Measurements from ENCODE around the gene SPRN. TPM values are rescaled to one million over a fixed set of nuclear protein-coding genes. Genes with fewer than 3 reads are reported as not detected.
"Not testable (repeated sequence)": the region's sequence is repeated elsewhere in the genome, so short reads cannot be mapped to it uniquely, and the experiment has no call there.

Gene SPRN
- total RNA-seq, 4 donors from 2014 or later, result not detected

GRCh38 chr10:133379152-133379800 is 45.1 kb downstream of the SPRN start, which contains the start of gene PAOX:
TSS of gene PAOX (plus strand) at chr10:133379262. CDS start at chr10:133379317, 55 bp downstream.
- peaks cover 15 to 36% (median 27%) of the 10 kb centered on the region in 3 donors for H3K4me1 ChIP-seq
- H3K27me3 ChIP-seq, result no peaks in the 10 kb centered on the region
- H3K27ac ChIP-seq, result peak within 1 kb of the TSS; percentile 87 to 94 (median 94)
- peak within 1 kb of the TSS; percentile 67 to 98 (median 82) for H3K4me3 ChIP-seq
- peaks cover 0 to 33% (median 0%) of the 10 kb centered on the region in 3 donors for H3K36me3 ChIP-seq
- no peak for DNase-seq
- 10 to 37% methylated on average over 2 of the region's 78 CpGs for WGBS, 2 donors
- intact Hi-C loops (cut with DNase I), result no loop called here
- TF ChIP-seq, protein P1, sequence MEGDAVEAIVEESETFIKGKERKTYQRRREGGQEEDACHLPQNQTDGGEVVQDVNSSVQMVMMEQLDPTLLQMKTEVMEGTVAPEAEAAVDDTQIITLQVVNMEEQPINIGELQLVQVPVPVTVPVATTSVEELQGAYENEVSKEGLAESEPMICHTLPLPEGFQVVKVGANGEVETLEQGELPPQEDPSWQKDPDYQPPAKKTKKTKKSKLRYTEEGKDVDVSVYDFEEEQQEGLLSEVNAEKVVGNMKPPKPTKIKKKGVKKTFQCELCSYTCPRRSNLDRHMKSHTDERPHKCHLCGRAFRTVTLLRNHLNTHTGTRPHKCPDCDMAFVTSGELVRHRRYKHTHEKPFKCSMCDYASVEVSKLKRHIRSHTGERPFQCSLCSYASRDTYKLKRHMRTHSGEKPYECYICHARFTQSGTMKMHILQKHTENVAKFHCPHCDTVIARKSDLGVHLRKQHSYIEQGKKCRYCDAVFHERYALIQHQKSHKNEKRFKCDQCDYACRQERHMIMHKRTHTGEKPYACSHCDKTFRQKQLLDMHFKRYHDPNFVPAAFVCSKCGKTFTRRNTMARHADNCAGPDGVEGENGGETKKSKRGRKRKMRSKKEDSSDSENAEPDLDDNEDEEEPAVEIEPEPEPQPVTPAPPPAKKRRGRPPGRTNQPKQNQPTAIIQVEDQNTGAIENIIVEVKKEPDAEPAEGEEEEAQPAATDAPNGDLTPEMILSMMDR (IDR thresholded peaks at IDR 0.05), result no peak
- peak in 1 of 4 donors; percentile 46 for TF ChIP-seq POLR2A (IDR thresholded peaks at IDR 0.05)
- H3K9me3 ChIP-seq, result no peaks in the 10 kb centered on the region

- H3K27me3 ChIP-seq, result no peaks in the 10 kb centered on the region
- no peaks in the 10 kb centered on the region for H3K9me3 ChIP-seq
- peaks cover 18 to 44% (median 31%) of the 10 kb centered on the region in 3 donors for H3K4me1 ChIP-seq
- peak in 1 of 4 donors; percentile 17 for TF ChIP-seq POLR2A (IDR thresholded peaks at IDR 0.05)
- TF ChIP-seq, protein P1 (IDR thresholded peaks at IDR 0.05), result no peak
- 0% methylated on average over 3 of the region's 90 CpGs for WGBS, 2 donors
- H3K4me3 ChIP-seq, result peak overlapping the region; percentile 67 to 98 (median 82)
- intact Hi-C loops (cut with DNase I), result no loop called here
- no peak for DNase-seq
- H3K36me3 ChIP-seq, result peaks cover 0 to 25% (median 0%) of the 10 kb centered on the region in 3 donors
- H3K27ac ChIP-seq, result peak overlapping the region; percentile 87 to 94 (median 94)
These were observed 46.0 kb downstream of the SPRN start for GRCh38 chr10:133378251-133379096.

DNA sequence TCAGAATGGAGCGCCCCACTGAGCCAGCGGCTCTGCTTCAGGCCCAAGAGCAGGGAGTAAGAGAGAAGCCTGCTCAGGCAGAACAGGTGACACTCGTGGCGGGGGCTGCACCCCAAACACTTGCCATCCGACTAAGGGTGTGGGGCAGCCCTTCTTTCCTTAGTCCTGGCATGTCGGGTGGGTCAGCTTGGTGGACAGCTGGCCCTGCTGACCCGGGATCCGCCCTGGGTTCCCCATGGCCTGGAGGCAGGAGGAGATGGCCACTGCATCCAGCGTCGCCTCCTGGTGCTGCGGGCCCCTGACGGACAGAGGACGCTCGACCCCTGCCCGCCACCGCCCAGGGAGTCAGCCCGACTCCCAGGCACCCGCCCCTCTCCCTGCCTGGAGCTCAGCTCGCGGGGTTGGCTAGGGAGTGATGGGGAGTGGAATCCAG is 46.6 kb downstream of the SPRN start:
- 71% methylated on average over 6 of the region's 20 CpGs; no CpG with 5 or more reads in 1 of the 2 donors for WGBS, 2 donors
- DNase-seq, result no peak
- Histone ChIP-seq H3K27ac (peak overlapping the region; percentile 87 to 94 (median 94)), H3K27me3 (no peaks in the 10 kb centered on the region), H3K9me3 (no peaks in the 10 kb centered on the region), H3K4me3 (peak overlapping the region; percentile 67 to 98 (median 82)), H3K4me1 (peaks cover 18 to 44% (median 31%) of the 10 kb centered on the region in 3 donors), H3K36me3 (peaks cover 0 to 19% (median 0%) of the 10 kb centered on the region in 3 donors)
- no peak for TF ChIP-seq POLR2A (IDR thresholded peaks at IDR 0.05)
- TF ChIP-seq, protein P1 (IDR thresholded peaks at IDR 0.05), result no peak
- intact Hi-C loops (cut with DNase I), result no loop called here

GRCh38 chr10:133377025-133377817 is 47.2 kb downstream of the SPRN start:
- H3K4me3 ChIP-seq, result no peak overlapping the region
- no peak for TF ChIP-seq POLR2A (IDR thresholded peaks at IDR 0.05)
- TF ChIP-seq, protein P1 (IDR thresholded peaks at IDR 0.05), result no peak

DNA sequence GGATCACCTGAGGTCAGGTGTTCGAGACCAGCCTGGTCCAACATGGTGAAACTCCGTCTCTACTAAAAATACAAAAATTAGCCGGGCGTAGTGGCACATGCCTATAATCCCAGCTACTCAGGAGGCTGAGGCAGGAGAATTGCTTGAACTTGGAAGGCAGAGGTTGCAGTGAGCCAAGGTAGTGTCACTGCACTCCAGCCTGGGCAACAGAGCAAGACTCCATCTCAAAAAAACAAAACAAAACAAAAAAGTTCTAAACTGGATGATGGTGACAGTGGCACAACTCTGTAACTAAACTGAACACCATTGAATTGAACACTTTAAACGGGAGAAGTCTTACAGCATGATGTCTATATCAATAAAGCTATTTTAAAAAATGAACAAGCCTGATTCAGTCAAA is 48.2 kb downstream of the SPRN start:
- H3K9me3 ChIP-seq; H3K36me3 ChIP-seq; H3K27me3 ChIP-seq; H3K4me3 ChIP-seq; H3K27ac ChIP-seq; intact Hi-C loops (cut with DNase I); DNase-seq: not testable (repeated sequence)
- WGBS, 2 donors, result 91% methylated on average over 5 of the region's 5 CpGs
- H3K4me1 ChIP-seq, result peaks cover 27 to 56% (median 38%) of the 10 kb centered on the region in 3 donors

More at GRCh38 chr10:133377025-133377817, 47.2 kb downstream of the SPRN start:
- Histone ChIP-seq H3K27me3 (no peaks in the 10 kb centered on the region), H3K36me3 (peaks cover 0 to 13% (median 0%) of the 10 kb centered on the region in 3 donors), H3K4me1 (peaks cover 22 to 49% (median 36%) of the 10 kb centered on the region in 3 donors), H3K27ac (no peak overlapping the region), H3K9me3 (no peaks in the 10 kb centered on the region)
- no peak for DNase-seq
- WGBS, 2 donors, result 92 to 100% methylated on average over 1 to 9 of the region's 30 CpGs
- intact Hi-C loops (cut with DNase I), result no loop called here
